MM.1S (cell line): ENCODE results near the gene NPFF.

Experiments used
- DNase-seq: peaks from one replicate; pipeline ENCODE4 v3.0.0-alpha.2; 2015
- H2AFZ ChIP-seq: fragments of 300-600 bp; sonication (generic); 2 replicates; pipeline ENCODE4 v1.6.0; 2016; ENCODE audit warnings: antibody characterized with exemption, low read length
- H3F3A ChIP-seq: fragments of 300-600 bp; sonication (generic); 2 replicates; pipeline ENCODE4 v1.6.1; 2016; ENCODE audit warnings: mild to moderate bottlenecking, antibody characterized with exemption, low read length, moderate library complexity, mixed read lengths; ENCODE audit not compliant: insufficient read depth
- H3K27ac ChIP-seq: fragments of 300-600 bp; sonication (generic); 2 replicates; pipeline ENCODE4 v1.5.1; 2016; ENCODE audit warnings: mild to moderate bottlenecking, low read length
- H3K27me3 ChIP-seq: fragments of 300-600 bp; sonication (generic); replicated peaks from 2 replicates; pipeline ENCODE4 v1.6.0; 2016; ENCODE audit warnings: low read length; ENCODE audit not compliant: insufficient read depth
- H3K36me3 ChIP-seq: fragments of 300-600 bp; sonication (generic); replicated peaks from 2 replicates; pipeline ENCODE4 v1.6.1; 2016; ENCODE audit warnings: mild to moderate bottlenecking, low read length, mixed read lengths; ENCODE audit not compliant: insufficient read depth
- H3K4me1 ChIP-seq: fragments of 300-600 bp; sonication (generic); 2 replicates; pipeline ENCODE4 v1.6.1; 2016; ENCODE audit warnings: low read length, mixed read lengths
- H3K4me2 ChIP-seq: fragments of 300-600 bp; sonication (generic); 2 replicates; pipeline ENCODE4 v1.6.0; 2016; ENCODE audit warnings: low read depth, low read length
- H3K4me3 ChIP-seq: fragments of 300-600 bp; sonication (generic); 2 replicates; pipeline ENCODE4 v1.5.1; 2016; ENCODE audit warnings: low read length, mixed read lengths
- H3K79me2 ChIP-seq: fragments of 300-600 bp; sonication (generic); 2 replicates; pipeline ENCODE4 v1.6.1; 2016; ENCODE audit warnings: mixed run types, low read length, mixed read lengths
- H3K9ac ChIP-seq: fragments of 300-600 bp; sonication (generic); 2 replicates; pipeline ENCODE4 v1.6.1; 2016; ENCODE audit warnings: low read length, mixed read lengths
- H3K9me2 ChIP-seq: fragments of 300-600 bp; sonication (generic); replicated peaks from 2 replicates; pipeline ENCODE4 v1.6.1; 2016; ENCODE audit warnings: mild to moderate bottlenecking, low read length, mixed read lengths; ENCODE audit not compliant: insufficient read depth
- H3K9me3 ChIP-seq: fragments of 300-600 bp; sonication (generic); replicated peaks from 2 replicates; pipeline ENCODE4 v1.6.1; 2016; ENCODE audit warnings: mild to moderate bottlenecking, low read length, mixed read lengths; ENCODE audit not compliant: insufficient read depth
- H4K20me1 ChIP-seq: fragments of 300-600 bp; sonication (generic); 2 replicates; pipeline ENCODE4 v1.6.1; 2016; ENCODE audit warnings: mild to moderate bottlenecking, low read length, moderate library complexity, mixed read lengths; ENCODE audit not compliant: insufficient read depth
- CTCF ChIP-seq: fragments of 300-600 bp; sonication (generic); IDR thresholded peaks from 2 replicates; pipeline ENCODE4 v1.5.1; 2016; ENCODE audit warnings: antibody characterized with exemption, low read length, mixed read lengths
- EZH2 ChIP-seq: fragments of 300-600 bp; sonication (generic); optimal IDR thresholded peaks from 2 replicates; pipeline ENCODE3; 2017; ENCODE audit warnings: low read depth, mild to moderate bottlenecking, antibody characterized with exemption, low read length, mixed read lengths
- EZH2phosphoT487 ChIP-seq: fragments of 300-600 bp; sonication (generic); IDR thresholded peaks from 2 replicates; pipeline ENCODE4 v1.6.1; 2018; ENCODE audit warnings: antibody characterized with exemption, low read length

NPFF gene

GRCh38 chr12:53476769-53477209 is 30.5 kb downstream of the NPFF start:
- Histone ChIP-seq H3K9ac (peak overlapping the region; percentile 76; the same call in 1 of the 2 replicates), H3K4me3 (no peak overlapping the region), H3K79me2 (peaks cover 94% of the 10 kb centered on the region), H2AFZ (no peak overlapping the region), H4K20me1 (peaks cover 3% of the 10 kb centered on the region; the same call in 1 of the 2 replicates), H3K27me3 (no peaks in the 10 kb centered on the region), H3K9me3 (no peaks in the 10 kb centered on the region), H3K4me1 (peaks cover 84% of the 10 kb centered on the region), H3K9me2 (no peaks in the 10 kb centered on the region), H3K4me2 (peak overlapping the region; percentile 85; the same call in 1 of the 2 replicates), H3K27ac (peak overlapping the region; percentile 97; the same call in 1 of the 2 replicates), H3K36me3 (peaks cover 24% of the 10 kb centered on the region; the same call in 1 of the 2 replicates), H3F3A (peaks cover 94% of the 10 kb centered on the region)
- TF ChIP-seq EZH2phosphoT487 (no peak), CTCF (peak; percentile 57)
- DNase-seq = peak; percentile 50

- H3K4me2 ChIP-seq = peak overlapping the region; percentile 85
- H3K27me3 ChIP-seq = no peaks in the 10 kb centered on the region
- no peaks in the 10 kb centered on the region for H3K9me3 ChIP-seq
- H4K20me1 ChIP-seq = no peaks in the 10 kb centered on the region; the same call in 1 of the 2 replicates
- TF ChIP-seq EZH2phosphoT487 = no peak
- TF ChIP-seq CTCF = no peak
- no peak for TF ChIP-seq EZH2
- peaks cover 90% of the 10 kb centered on the region for H3F3A ChIP-seq
- peaks cover 86% of the 10 kb centered on the region for H3K4me1 ChIP-seq
- H3K36me3 ChIP-seq = peaks cover 16% of the 10 kb centered on the region; the same call in 1 of the 2 replicates
- peak overlapping the region; percentile 97 for H3K27ac ChIP-seq
- H3K9ac ChIP-seq = peak overlapping the region; percentile 76
- H3K4me3 ChIP-seq = peak overlapping the region; percentile 49
- H2AFZ ChIP-seq = no peak overlapping the region
- peaks cover 95% of the 10 kb centered on the region for H3K79me2 ChIP-seq
- no peaks in the 10 kb centered on the region for H3K9me2 ChIP-seq
- DNase-seq = no peak
Observed at GRCh38 chr12:53474819-53475218, 32.5 kb downstream of the NPFF start.

GRCh38 chr12:53474077-53474476 is 33.2 kb downstream of the NPFF start:
- Histone ChIP-seq H3K4me2 (peak overlapping the region; percentile 85), H3F3A (peaks cover 90% of the 10 kb centered on the region), H3K27ac (peak overlapping the region; percentile 97), H3K4me3 (peak overlapping the region; percentile 49), H3K9me3 (no peaks in the 10 kb centered on the region), H2AFZ (no peak overlapping the region), H3K9me2 (no peaks in the 10 kb centered on the region), H3K36me3 (peaks cover 9% of the 10 kb centered on the region; the same call in 1 of the 2 replicates), H3K27me3 (no peaks in the 10 kb centered on the region), H3K4me1 (peaks cover 85% of the 10 kb centered on the region), H3K79me2 (peaks cover 90% of the 10 kb centered on the region), H4K20me1 (no peaks in the 10 kb centered on the region), H3K9ac (peak overlapping the region; percentile 76)
- no peak for TF ChIP-seq EZH2
- no peak for TF ChIP-seq EZH2phosphoT487
- no peak for TF ChIP-seq CTCF
- peak; percentile 28 for DNase-seq
